Measurements from ENCODE around the gene ZNF76. TPM values are rescaled to one million over a fixed set of nuclear protein-coding genes. Genes with fewer than 3 reads are reported as not detected.

Gene ZNF76
- total and polyA plus RNA-seq, 2 of the 13 experiments (the other 11 are each of a cell fraction or from before 2014, with no cell fraction given) = 13.2 to 26.4 TPM

- peak; percentile 58; the same call in 1 of the 2 replicates for TF ChIP-seq ZNF616 (CRISPR knock-in tag; IDR thresholded peaks at IDR 0.05; ENCODE audit: low read depth)
- TF ChIP-seq TFDP2 (CRISPR knock-in tag; IDR thresholded peaks at IDR 0.05) = peak; percentile 93
- no peak for TF ChIP-seq HMGA1 (CRISPR knock-in tag; conservative IDR thresholded peaks at IDR 0.05)
- TF ChIP-seq ZFP82 (CRISPR knock-in tag; IDR thresholded peaks at IDR 0.05; ENCODE audit: borderline replicate concordance) = peak; percentile 87; the same call in 1 of the 2 replicates
- no peak for TF ChIP-seq MAFF (IDR thresholded peaks at IDR 0.05; ENCODE audit: low read depth, low read length)
- TF ChIP-seq FUBP1 (CRISPR knock-in tag; IDR thresholded peaks at IDR 0.05; ENCODE audit: borderline replicate concordance) = peak; percentile 58; the same call in 1 of the 2 replicates
- TF ChIP-seq ZNF362 (CRISPR knock-in tag; IDR thresholded peaks at IDR 0.05; ENCODE audit: borderline replicate concordance) = peak; percentile 56; the same call in 1 of the 2 replicates
- peak; percentile 78 for TF ChIP-seq ZNF768 (CRISPR knock-in tag; IDR thresholded peaks at IDR 0.05)
- peak; percentile 82; the same call in 1 of the 2 replicates for TF ChIP-seq ZNF558 (CRISPR knock-in tag; IDR thresholded peaks at IDR 0.05; ENCODE audit: borderline replicate concordance)
- 0 out of 2 replicates have a peak, but pooled peaks have one; percentile 67 for TF ChIP-seq NFIC (IDR thresholded peaks at IDR 0.05; ENCODE audit: low read length)
- TF ChIP-seq ZNF367 (CRISPR knock-in tag; IDR thresholded peaks at IDR 0.05; ENCODE audit: borderline replicate concordance) = no peak
- peak; percentile 87 for TF ChIP-seq GFI1 (CRISPR knock-in tag; IDR thresholded peaks at IDR 0.05; ENCODE audit: borderline replicate concordance)
- peak; percentile 81 for TF ChIP-seq ELF1 (CRISPR knock-in tag; IDR thresholded peaks at IDR 0.05)
- peak; percentile 99 for TF ChIP-seq ZFY (CRISPR knock-in tag; IDR thresholded peaks at IDR 0.05)
- TF ChIP-seq HDAC2 (CRISPR knock-in tag; IDR thresholded peaks at IDR 0.05) = peak; percentile 81; the same call in 1 of the 2 replicates
- TF ChIP-seq ZNF30 (CRISPR knock-in tag; IDR thresholded peaks at IDR 0.05) = no peak
- peak; percentile 88 for TF ChIP-seq ZNF446 (CRISPR knock-in tag; IDR thresholded peaks at IDR 0.05)
- peak; percentile 41; the same call in 1 of the 2 replicates for TF ChIP-seq ZNF317 (CRISPR knock-in tag; IDR thresholded peaks at IDR 0.05)
- no peak for TF ChIP-seq NBN (conservative IDR thresholded peaks at IDR 0.05)
- TF ChIP-seq ZNF124 (CRISPR knock-in tag; IDR thresholded peaks at IDR 0.05) = peak; percentile 86
- TF ChIP-seq GATAD1 (CRISPR knock-in tag; IDR thresholded peaks at IDR 0.05) = peak; percentile 89
- TF ChIP-seq THAP8 (CRISPR knock-in tag; IDR thresholded peaks at IDR 0.05; ENCODE audit: borderline replicate concordance) = peak; percentile 56; the same call in 1 of the 2 replicates
- TF ChIP-seq U2AF2 (IDR thresholded peaks at IDR 0.05; ENCODE audit: low read depth, low read length) = peak; percentile 92
- no peak for TF ChIP-seq ONECUT2 (CRISPR knock-in tag; IDR thresholded peaks at IDR 0.05)
- TF ChIP-seq RAD51 (IDR thresholded peaks at IDR 0.05; ENCODE audit: borderline replicate concordance) = no peak
Measured at GRCh38 chr6:35259194-35259947, at the start of gene ZNF76 (continued).
